GM03348 (cell line): ENCODE results near the gene KLRC3.
"Not testable (repeated sequence)": the region's sequence is repeated elsewhere in the genome, so short reads cannot be mapped to it uniquely, and the experiment has no call there.

Experiments
- DNase-seq: peaks from one replicate; pipeline ENCODE4 v3.0.0; 2012; ENCODE audit warnings: low spot score

KLRC3 gene

GRCh38 chr12:10420334-10420733 lies at the start of gene KLRC3:
Gene KLRC3 (minus strand): TSS chr12:10420595. CDS start chr12:10420550, 45 bp downstream.
- DNase-seq: not testable (repeated sequence)

GRCh38 chr12:10469701-10470100 lies 49.3 kb upstream of the KLRC3 start:
- no peak for DNase-seq

GRCh38 chr12:10466311-10466710 lies 45.9 kb upstream of the KLRC3 start:
- no peak for DNase-seq

GRCh38 chr12:10457760-10458159 lies 37.4 kb upstream of the KLRC3 start:
- no peak for DNase-seq

- no peak for DNase-seq
Observed at GRCh38 chr12:10456856-10457255, 36.5 kb upstream of the KLRC3 start.

GRCh38 chr12:10455766-10456165 lies 35.4 kb upstream of the KLRC3 start:
- DNase-seq: no peak

GRCh38 chr12:10454531-10454930 lies 34.1 kb upstream of the KLRC3 start:
- DNase-seq: no peak

GRCh38 chr12:10453156-10453555 lies 32.8 kb upstream of the KLRC3 start, which contains the start of gene KLRC1:
Gene KLRC1 (minus strand): TSS chr12:10453377. CDS start chr12:10451156, 2,221 bp downstream.
- no peak for DNase-seq

- no peak for DNase-seq
Observed at GRCh38 chr12:10448236-10448635, 27.8 kb upstream of the KLRC3 start.

GRCh38 chr12:10446052-10446451 lies 25.7 kb upstream of the KLRC3 start:
- not testable (repeated sequence) for DNase-seq

GRCh38 chr12:10441144-10441543 lies 20.7 kb upstream of the KLRC3 start:
- DNase-seq: not testable (repeated sequence)

- DNase-seq: not testable (repeated sequence)
Observed at GRCh38 chr12:10439608-10440274, 19.3 kb upstream of the KLRC3 start.

GRCh38 chr12:10437601-10438000 lies 17.2 kb upstream of the KLRC3 start:
- DNase-seq: not testable (repeated sequence)

GRCh38 chr12:10435816-10436215 lies 15.4 kb upstream of the KLRC3 start, which contains the start of gene KLRC2:
Gene KLRC2 (minus strand): TSS chr12:10436010. CDS start chr12:10435986, 24 bp downstream.
- not testable (repeated sequence) for DNase-seq

GRCh38 chr12:10430623-10431022 lies 10.2 kb upstream of the KLRC3 start:
- not testable (repeated sequence) for DNase-seq

GRCh38 chr12:10425938-10426337 lies 5.5 kb upstream of the KLRC3 start:
- DNase-seq: not testable (repeated sequence)

GRCh38 chr12:10424260-10424899 lies 4.0 kb upstream of the KLRC3 start:
- DNase-seq: not testable (repeated sequence)

- DNase-seq: not testable (repeated sequence)
Observed at GRCh38 chr12:10422159-10422558, 1.8 kb upstream of the KLRC3 start.

GRCh38 chr12:10409392-10409791 lies 11.0 kb downstream of the KLRC3 start, which contains the start of gene KLRC4:
Gene KLRC4 (minus strand): TSS chr12:10409757. CDS start chr12:10409575, 182 bp downstream.
- DNase-seq: no peak

- no peak for DNase-seq
Observed at GRCh38 chr12:10408842-10409241, 11.6 kb downstream of the KLRC3 start.

- DNase-seq: no peak
Observed at GRCh38 chr12:10406725-10407124, 13.7 kb downstream of the KLRC3 start.

GRCh38 chr12:10405294-10405693 lies 15.1 kb downstream of the KLRC3 start:
- DNase-seq: no peak

- DNase-seq: no peak
Observed at GRCh38 chr12:10404798-10405197, 15.6 kb downstream of the KLRC3 start.
